Natural killer cell (primary cell): ENCODE results near the gene RASSF1. TPM values are rescaled to one million over a fixed set of nuclear protein-coding genes. Genes with fewer than 3 reads are reported as not detected.

Experiments
- ATAC-seq, 3 donors: fragments of 150-1000 bp in 2 of 3; fragments of 200-7000 bp in 1 of 3; cut with Tn5 transposase; 1 replicate in 1 of 3; 2 replicates in 2 of 3; pipeline ENCODE4 v1.10.0; 2021; ENCODE audit warnings: mild to moderate bottlenecking in 2 of 3, moderate library complexity in 2 of 3
- DNase-seq, 2 donors: peaks; one replicate each; pipeline versions ENCODE4 v3.0.0 to v3.0.0-alpha.2; 2013 to 2021; ENCODE audit warnings: mixed read lengths in 1 of 2
- H3K27ac ChIP-seq: one replicate; pipeline ENCODE4 v1.5.1; 2013; ENCODE audit warnings: mild to moderate bottlenecking, low read length
- H3K27me3 ChIP-seq: one replicate; pipeline ENCODE4 v1.6.1; 2013; ENCODE audit warnings: low read length; ENCODE audit not compliant: control insufficient read depth, insufficient read depth
- H3K36me3 ChIP-seq: one replicate; pipeline ENCODE4 v1.6.1; 2013; ENCODE audit warnings: low read length; ENCODE audit not compliant: control insufficient read depth, insufficient read depth
- H3K4me1 ChIP-seq: one replicate; pipeline ENCODE4 v1.6.1; 2013; ENCODE audit warnings: low read length; ENCODE audit not compliant: control insufficient read depth, insufficient read depth
- H3K4me3 ChIP-seq: one replicate; pipeline ENCODE4 v1.5.1; 2013; ENCODE audit warnings: low read length
- H3K9me3 ChIP-seq: one replicate; pipeline ENCODE4 v1.6.1; 2013; ENCODE audit warnings: low read length; ENCODE audit not compliant: control insufficient read depth, insufficient read depth
- H3K27ac Mint-ChIP-seq, 2 donors: one replicate each; pipeline ENCODE4 v1.8.0; 2022; ENCODE audit warnings: mild to moderate bottlenecking in 2 of 2, mixed read lengths in 2 of 2, moderate library complexity in 1 of 2
- H3K27me3 Mint-ChIP-seq, 2 donors: one replicate each; pipeline ENCODE4 v1.8.0; 2022; ENCODE audit warnings: low read depth in 2 of 2, mixed read lengths in 2 of 2
- H3K36me3 Mint-ChIP-seq: one replicate; pipeline ENCODE4 v1.8.0; 2022; ENCODE audit warnings: mixed read lengths
- H3K4me1 Mint-ChIP-seq, 2 donors: one replicate each; pipeline ENCODE4 v1.8.0; 2022; ENCODE audit warnings: mixed read lengths in 2 of 2
- H3K4me3 Mint-ChIP-seq: one replicate; pipeline ENCODE4 v1.8.0; 2022; ENCODE audit warnings: mild to moderate bottlenecking, moderate library complexity, mixed read lengths
- H3K9me3 Mint-ChIP-seq, 2 donors: one replicate each; pipeline ENCODE4 v1.8.0; 2022; ENCODE audit warnings: mixed read lengths in 2 of 2
- CTCF ChIP-seq: fragments of 200-600 bp; IDR thresholded peaks from one replicate; pipeline ENCODE4 v1.8.0; 2022; ENCODE audit warnings: antibody characterized with exemption
- WGBS: methylation state at CpG from one replicate; pipeline ENCODE4 v1.1.7; 2013; ENCODE audit warnings: missing lambda C conversion rate; ENCODE audit not compliant: insufficient coverage; 5-methylcytosine and 5-hydroxymethylcytosine counted together
- intact Hi-C: fragments of 100-400 bp; cut with micrococcal nuclease; formaldehyde crosslinking; loops from one replicate; pipeline ENCODE4 v1.14.2; 2022
- total RNA-seq, 4 donors: library from RNA; stranded (reverse); fragments of 120-200 nt in 1 of 4; gene quantifications; one replicate each; pipeline versions ENCODE4 v1.2.3 to v1.2.4, GENCODE V29; 2013 to 2022

The RASSF1 gene
- total RNA-seq, 3 donors from 2014 or later (not counting 1 experiment from before 2014, with no cell fraction given), result 298 to 329 (median 305) TPM

- no peaks in the 10 kb centered on the region for H3K27me3 Mint-ChIP-seq
- H3K4me1 ChIP-seq, result no peaks in the 10 kb centered on the region
- no peak overlapping the region for H3K4me3 ChIP-seq
- no peaks in the 10 kb centered on the region for H3K9me3 ChIP-seq
- no peaks in the 10 kb centered on the region for H3K36me3 ChIP-seq
- no peak overlapping the region for H3K4me3 Mint-ChIP-seq
- H3K9me3 Mint-ChIP-seq, result no peaks in the 10 kb centered on the region
- H3K27ac Mint-ChIP-seq, result no peak overlapping the region
- no peak overlapping the region for H3K27ac ChIP-seq
- TF ChIP-seq CTCF, result no peak
- H3K36me3 Mint-ChIP-seq, result no peaks in the 10 kb centered on the region
- DNase-seq (no peak), ATAC-seq (no peak)
- H3K27me3 ChIP-seq, result no peaks in the 10 kb centered on the region
- intact Hi-C loops, result no loop called here
- WGBS, result 80% methylated on average over 7 of the region's 7 CpGs
- peaks cover 0 to 19% of the 10 kb centered on the region in 2 donors for H3K4me1 Mint-ChIP-seq
Measured at GRCh38 chr3:50375258-50375931, 34.8 kb upstream of the RASSF1 start.

GRCh38 chr3:50374363-50375257, 34.0 kb upstream of the RASSF1 start:
- Histone ChIP-seq H3K36me3 (no peaks in the 10 kb centered on the region), H3K4me3 (no peak overlapping the region), H3K27ac (no peak overlapping the region), H3K9me3 (no peaks in the 10 kb centered on the region), H3K27me3 (no peaks in the 10 kb centered on the region), H3K4me1 (no peaks in the 10 kb centered on the region)
- no peaks in the 10 kb centered on the region for H3K9me3 Mint-ChIP-seq
- WGBS, result 75% methylated on average over 21 of the region's 22 CpGs
- TF ChIP-seq CTCF, result no peak
- intact Hi-C loops, result no loop called here
- H3K27ac Mint-ChIP-seq, result no peak overlapping the region
- H3K36me3 Mint-ChIP-seq, result no peaks in the 10 kb centered on the region
- H3K27me3 Mint-ChIP-seq, result no peaks in the 10 kb centered on the region
- H3K4me3 Mint-ChIP-seq, result no peak overlapping the region
- DNase-seq (no peak), ATAC-seq (no peak)
- peaks cover 0 to 19% of the 10 kb centered on the region in 2 donors for H3K4me1 Mint-ChIP-seq

GRCh38 chr3:50373146-50374051, 32.8 kb upstream of the RASSF1 start:
- intact Hi-C loops, result no loop called here
- no peak overlapping the region for H3K4me3 ChIP-seq

More at GRCh38 chr3:50373146-50374051, 32.8 kb upstream of the RASSF1 start:
- no peaks in the 10 kb centered on the region for H3K9me3 Mint-ChIP-seq
- Histone ChIP-seq H3K4me1 (no peaks in the 10 kb centered on the region), H3K36me3 (no peaks in the 10 kb centered on the region), H3K27ac (no peak overlapping the region), H3K9me3 (no peaks in the 10 kb centered on the region), H3K27me3 (no peaks in the 10 kb centered on the region)
- H3K4me1 Mint-ChIP-seq, result peaks cover 0 to 18% of the 10 kb centered on the region in 2 donors
- H3K36me3 Mint-ChIP-seq, result no peaks in the 10 kb centered on the region
- no peaks in the 10 kb centered on the region for H3K27me3 Mint-ChIP-seq
- no peak overlapping the region for H3K27ac Mint-ChIP-seq
- no peak for DNase-seq
- WGBS, result 77% methylated on average over 11 of the region's 12 CpGs
- ATAC-seq, result no peak
- H3K4me3 Mint-ChIP-seq, result no peak overlapping the region
- TF ChIP-seq CTCF, result no peak
